Neuron (in vitro differentiated cells): ENCODE results near the gene FSIP1.

ENCODE experiments used
- H2AFZ ChIP-seq: one replicate; pipeline ENCODE4 v1.6.1; 2013; ENCODE audit warnings: low read depth, mild to moderate bottlenecking, inconsistent platforms, low read length, moderate library complexity
- H3K27me3 ChIP-seq: one replicate; pipeline ENCODE4 v1.6.1; 2013; ENCODE audit warnings: low read length; ENCODE audit not compliant: insufficient read depth
- H3K36me3 ChIP-seq: one replicate; pipeline ENCODE4 v1.6.1; 2013; ENCODE audit warnings: low read length; ENCODE audit not compliant: insufficient read depth
- H3K4me1 ChIP-seq: one replicate; pipeline ENCODE4 v1.6.1; 2013; ENCODE audit warnings: low read length; ENCODE audit not compliant: insufficient read depth
- H3K4me3 ChIP-seq: 2 replicates; pipeline ENCODE4 v1.5.1; 2013; ENCODE audit warnings: mild to moderate bottlenecking, low read length, moderate library complexity
- H3K9me3 ChIP-seq: one replicate; pipeline ENCODE4 v1.6.1; 2013; ENCODE audit warnings: low read length

FSIP1 gene

GRCh38 chr15:39583596-39584265 is 198.9 kb downstream of the FSIP1 start:
- Histone ChIP-seq H3K27me3 (no peaks in the 10 kb centered on the region), H2AFZ (no peak overlapping the region), H3K4me1 (peaks cover 42% of the 10 kb centered on the region), H3K36me3 (peaks cover 64% of the 10 kb centered on the region), H3K4me3 (peak overlapping the region; percentile 73), H3K9me3 (no peaks in the 10 kb centered on the region)

DNA sequence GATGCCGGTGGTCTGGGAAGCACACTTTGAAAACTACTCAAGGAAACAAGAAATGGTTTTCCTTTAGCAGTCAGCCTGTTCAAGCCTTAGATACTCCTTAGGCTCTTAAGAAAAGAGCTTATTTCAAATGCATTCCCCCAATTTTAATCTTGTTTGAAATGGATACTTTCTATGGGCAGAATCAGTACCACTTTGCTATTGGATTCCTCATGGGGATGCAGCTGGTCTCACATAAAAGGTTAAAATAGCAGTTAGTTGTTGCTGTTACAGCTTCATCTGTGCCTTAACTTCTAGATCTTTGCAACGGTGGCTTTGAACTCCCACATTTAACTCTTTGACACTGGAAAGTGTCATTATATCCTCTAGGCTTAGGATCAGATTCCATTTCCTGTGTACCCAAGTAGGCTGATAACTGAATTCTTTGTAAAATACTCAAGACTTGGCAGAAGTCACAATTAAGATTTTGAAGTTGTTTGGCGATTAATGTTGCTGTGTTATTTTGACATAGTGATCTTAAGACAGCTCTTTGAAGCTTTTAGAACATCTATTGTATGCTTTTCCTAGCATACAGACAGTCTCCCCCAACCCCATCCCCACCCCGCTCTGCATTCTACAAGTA is 199.6 kb downstream of the FSIP1 start:
- Histone ChIP-seq H2AFZ (no peak overlapping the region), H3K27me3 (no peaks in the 10 kb centered on the region), H3K4me3 (peak overlapping the region; percentile 73), H3K4me1 (peaks cover 42% of the 10 kb centered on the region), H3K36me3 (peaks cover 58% of the 10 kb centered on the region), H3K9me3 (no peaks in the 10 kb centered on the region)

DNA sequence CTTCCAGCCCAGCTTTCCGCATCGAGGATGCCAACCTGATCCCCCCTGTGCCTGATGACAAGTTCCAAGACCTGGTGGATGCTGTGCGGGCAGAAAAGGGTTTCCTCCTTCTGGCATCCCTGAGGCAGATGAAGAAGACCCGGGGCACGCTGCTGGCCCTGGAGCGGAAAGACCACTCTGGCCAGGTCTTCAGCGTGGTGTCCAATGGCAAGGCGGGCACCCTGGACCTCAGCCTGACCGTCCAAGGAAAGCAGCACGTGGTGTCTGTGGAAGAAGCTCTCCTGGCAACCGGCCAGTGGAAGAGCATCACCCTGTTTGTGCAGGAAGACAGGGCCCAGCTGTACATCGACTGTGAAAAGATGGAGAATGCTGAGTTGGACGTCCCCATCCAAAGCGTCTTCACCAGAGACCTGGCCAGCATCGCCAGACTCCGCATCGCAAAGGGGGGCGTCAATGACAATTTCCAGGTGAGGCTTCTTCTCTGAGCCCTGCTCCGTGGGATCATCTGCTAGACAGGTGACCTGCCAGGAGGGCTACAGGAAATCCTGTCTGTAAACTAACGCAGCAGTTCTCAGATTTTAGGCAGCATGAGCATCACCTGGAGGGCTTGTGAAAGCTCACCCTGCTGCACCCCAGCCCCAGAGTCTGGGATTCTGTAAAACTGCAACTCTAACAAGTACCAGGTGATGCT is 200.2 kb downstream of the FSIP1 start:
- H3K4me3 ChIP-seq = peak overlapping the region; percentile 73
- no peaks in the 10 kb centered on the region for H3K27me3 ChIP-seq
- peaks cover 42% of the 10 kb centered on the region for H3K4me1 ChIP-seq
- H3K9me3 ChIP-seq = no peaks in the 10 kb centered on the region
- H2AFZ ChIP-seq = no peak overlapping the region
- peaks cover 51% of the 10 kb centered on the region for H3K36me3 ChIP-seq

- Histone ChIP-seq H3K9me3 (no peaks in the 10 kb centered on the region), H3K36me3 (peaks cover 45% of the 10 kb centered on the region), H2AFZ (no peak overlapping the region), H3K4me1 (peaks cover 42% of the 10 kb centered on the region), H3K4me3 (peak overlapping the region; percentile 73), H3K27me3 (no peaks in the 10 kb centered on the region)
Observed at GRCh38 chr15:39581793-39582285, 200.8 kb downstream of the FSIP1 start.

DNA sequence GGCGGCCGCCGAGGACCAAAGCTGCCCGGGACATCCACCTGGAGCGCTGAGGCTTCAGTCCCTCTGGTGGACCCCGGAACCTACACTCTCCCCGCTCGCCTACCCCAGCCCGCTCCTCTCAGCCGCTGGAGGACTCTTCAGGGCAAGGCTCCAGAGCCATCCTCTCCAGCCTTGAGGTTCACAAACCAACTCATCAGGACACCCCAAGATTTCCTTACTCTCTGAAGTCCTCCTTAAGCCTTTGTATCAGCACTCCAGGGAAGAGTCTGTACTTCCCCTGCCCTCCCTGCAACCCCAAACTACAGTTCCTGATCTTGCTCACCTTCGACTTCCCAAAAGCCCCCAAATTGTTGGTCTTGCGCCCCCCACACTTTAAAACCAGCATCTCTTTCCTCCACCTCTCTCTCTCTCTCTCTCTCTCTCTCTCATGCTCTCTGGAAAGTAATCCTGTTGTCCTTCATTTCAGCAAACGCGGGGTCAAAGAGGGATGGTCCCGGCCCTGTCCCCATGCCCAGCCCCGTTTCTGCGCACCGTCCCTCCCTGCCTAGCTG is 201.3 kb downstream of the FSIP1 start:
- Histone ChIP-seq H3K4me1 (peaks cover 42% of the 10 kb centered on the region), H3K27me3 (no peaks in the 10 kb centered on the region), H3K4me3 (peak overlapping the region; percentile 73), H3K9me3 (no peaks in the 10 kb centered on the region), H2AFZ (peak overlapping the region; percentile 98), H3K36me3 (peaks cover 40% of the 10 kb centered on the region)

DNA sequence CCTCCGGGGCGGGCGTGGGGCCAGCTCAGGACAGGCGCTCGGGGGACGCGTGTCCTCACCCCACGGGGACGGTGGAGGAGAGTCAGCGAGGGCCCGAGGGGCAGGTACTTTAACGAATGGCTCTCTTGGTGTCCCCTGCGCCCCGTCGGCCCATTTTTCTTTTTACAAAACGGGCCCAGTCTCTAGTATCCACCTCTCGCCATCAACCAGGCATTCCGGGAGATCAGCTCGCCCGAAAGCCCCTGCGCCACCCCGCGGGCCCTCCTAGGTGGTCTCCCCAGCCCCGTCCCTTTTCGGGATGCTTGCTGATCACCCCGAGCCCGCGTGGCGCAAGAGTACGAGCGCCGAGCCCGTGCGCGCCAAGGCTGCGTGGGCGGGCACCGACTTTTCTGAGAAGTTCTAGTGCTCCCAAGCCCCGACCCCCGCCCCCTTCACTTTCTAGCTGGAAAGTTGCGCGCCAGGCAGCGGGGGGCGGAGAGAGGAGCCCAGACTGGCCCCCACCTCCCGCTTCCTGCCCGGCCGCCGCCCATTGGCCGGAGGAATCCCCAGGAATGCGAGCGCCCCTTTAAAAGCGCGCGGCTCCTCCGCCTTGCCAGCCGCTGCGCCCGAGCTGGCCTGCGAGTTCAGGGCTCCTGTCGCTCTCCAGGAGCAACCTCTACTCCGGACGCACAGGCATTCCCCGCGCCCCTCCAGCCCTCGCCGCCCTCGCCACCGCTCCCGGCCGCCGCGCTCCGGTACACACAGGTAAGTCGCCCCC is 202.0 kb downstream of the FSIP1 start, which contains the start of gene THBS1:
TSS of gene THBS1 (plus strand) at position 595 of the 757 bp plus-strand sequence. CDS start 779 bp downstream, outside the sequence.
- peak within 1 kb of the TSS; percentile 73 for H3K4me3 ChIP-seq
- H3K9me3 ChIP-seq = no peaks in the 10 kb centered on the region
- H2AFZ ChIP-seq = peak within 1 kb of the TSS; percentile 98
- peaks cover 34% of the 10 kb centered on the region for H3K36me3 ChIP-seq
- H3K27me3 ChIP-seq = no peaks in the 10 kb centered on the region
- H3K4me1 ChIP-seq = peaks cover 42% of the 10 kb centered on the region

GRCh38 chr15:39580117-39580484 is 202.5 kb downstream of the FSIP1 start:
- H3K36me3 ChIP-seq = peaks cover 28% of the 10 kb centered on the region
- H2AFZ ChIP-seq = peak overlapping the region; percentile 98
- no peaks in the 10 kb centered on the region for H3K27me3 ChIP-seq
- peaks cover 42% of the 10 kb centered on the region for H3K4me1 ChIP-seq
- no peaks in the 10 kb centered on the region for H3K9me3 ChIP-seq
- peak overlapping the region; percentile 73 for H3K4me3 ChIP-seq

GRCh38 chr15:39579487-39580116 is 203.0 kb downstream of the FSIP1 start:
- Histone ChIP-seq H3K4me1 (peaks cover 42% of the 10 kb centered on the region), H3K27me3 (no peaks in the 10 kb centered on the region), H3K4me3 (peak overlapping the region; percentile 73), H3K9me3 (no peaks in the 10 kb centered on the region), H2AFZ (peak overlapping the region; percentile 98), H3K36me3 (peaks cover 23% of the 10 kb centered on the region)

- no peaks in the 10 kb centered on the region for H3K9me3 ChIP-seq
- no peak overlapping the region for H2AFZ ChIP-seq
- H3K36me3 ChIP-seq = peaks cover 18% of the 10 kb centered on the region
- H3K4me1 ChIP-seq = peaks cover 38% of the 10 kb centered on the region
- H3K27me3 ChIP-seq = no peaks in the 10 kb centered on the region
- peak overlapping the region; percentile 73 for H3K4me3 ChIP-seq
Observed at GRCh38 chr15:39578851-39579486, 203.7 kb downstream of the FSIP1 start.

- H3K36me3 ChIP-seq = no peaks in the 10 kb centered on the region
- H3K9me3 ChIP-seq = no peaks in the 10 kb centered on the region
- peaks cover 13% of the 10 kb centered on the region for H3K4me1 ChIP-seq
- no peak overlapping the region for H2AFZ ChIP-seq
- no peaks in the 10 kb centered on the region for H3K27me3 ChIP-seq
- no peak overlapping the region for H3K4me3 ChIP-seq
Observed at GRCh38 chr15:39575180-39575579, 207.5 kb downstream of the FSIP1 start.

DNA sequence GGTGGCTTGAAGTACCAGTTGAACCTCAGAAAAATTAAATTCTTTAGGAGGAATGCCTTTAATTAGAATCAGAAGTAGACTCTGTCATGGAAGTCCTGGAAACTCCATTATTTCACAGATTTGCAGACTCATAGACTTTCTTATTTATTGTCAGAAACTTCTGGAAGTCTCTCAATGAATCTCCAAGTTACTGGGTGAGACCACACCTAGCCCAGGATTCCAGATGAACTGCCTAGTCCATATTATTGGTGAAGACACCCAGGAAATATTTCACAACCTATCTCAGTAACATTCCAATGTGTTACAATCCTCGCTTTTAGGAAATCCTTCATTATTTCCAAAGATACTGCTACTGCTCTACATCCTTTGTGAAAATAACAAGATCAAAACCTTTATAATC is 208.2 kb downstream of the FSIP1 start:
- Histone ChIP-seq H3K36me3 (no peaks in the 10 kb centered on the region), H3K4me3 (no peak overlapping the region), H2AFZ (no peak overlapping the region), H3K27me3 (no peaks in the 10 kb centered on the region), H3K4me1 (peaks cover 6% of the 10 kb centered on the region), H3K9me3 (no peaks in the 10 kb centered on the region)

- H3K9me3 ChIP-seq = no peaks in the 10 kb centered on the region
- H3K36me3 ChIP-seq = no peaks in the 10 kb centered on the region
- no peak overlapping the region for H3K4me3 ChIP-seq
- no peak overlapping the region for H2AFZ ChIP-seq
- H3K4me1 ChIP-seq = peaks cover under 1% of the 10 kb centered on the region
- no peaks in the 10 kb centered on the region for H3K27me3 ChIP-seq
Observed at GRCh38 chr15:39573844-39574243, 208.8 kb downstream of the FSIP1 start.
